Smooth muscle cell (in vitro differentiated cells): Measurements from ENCODE around the gene FASTKD1. TPM values are rescaled to one million over a fixed set of nuclear protein-coding genes. Genes with fewer than 3 reads are reported as not detected.
A peak's percentile ranks its signal among the peaks of the same experiment; 100 is the strongest.

Experiments used
- DNase-seq: peaks from one replicate; lab custom pipeline; 2025; ENCODE audit not compliant: unreplicated experiment; lab: John Stamatoyannopoulos, UW
- H2AFZ ChIP-seq: fragments of 200-600 bp; sonication (generic); 2 replicates; pipeline ENCODE4 v1.6.0; 2016; ENCODE audit warnings: antibody characterized with exemption, low read depth, mild to moderate bottlenecking
- H3F3A ChIP-seq: fragments of 200-600 bp; sonication (generic); 2 replicates; pipeline ENCODE4 v1.6.0; 2017; ENCODE audit warnings: antibody characterized with exemption, low read depth
- H3K27ac ChIP-seq: fragments of 200-600 bp; sonication (generic); 2 replicates; pipeline ENCODE4 v1.5.1; 2016; ENCODE audit warnings: low read depth, mild to moderate bottlenecking
- H3K27me3 ChIP-seq: fragments of 200-600 bp; sonication (generic); 2 replicates; pipeline ENCODE4 v1.6.1; 2016; ENCODE audit warnings: low read depth, mild to moderate bottlenecking
- H3K36me3 ChIP-seq: fragments of 200-600 bp; sonication (generic); 2 replicates; pipeline ENCODE4 v1.5.1; 2016; ENCODE audit warnings: low read depth
- H3K4me1 ChIP-seq: fragments of 200-600 bp; sonication (generic); 2 replicates; pipeline ENCODE4 v1.5.1; 2016; ENCODE audit warnings: low read depth
- H3K4me2 ChIP-seq: fragments of 200-600 bp; sonication (generic); 2 replicates; pipeline ENCODE4 v1.6.0; 2016; ENCODE audit warnings: mild to moderate bottlenecking
- H3K4me3 ChIP-seq: fragments of 200-600 bp; sonication (generic); 2 replicates; pipeline ENCODE4 v1.5.1; 2016; ENCODE audit warnings: mild to moderate bottlenecking
- H3K79me2 ChIP-seq: fragments of 200-600 bp; sonication (generic); 2 replicates; pipeline ENCODE4 v1.6.0; 2016; ENCODE audit warnings: low read depth, mild to moderate bottlenecking
- H3K9ac ChIP-seq: fragments of 200-600 bp; sonication (generic); 2 replicates; pipeline ENCODE4 v1.6.0; 2016; ENCODE audit warnings: low read depth
- H3K9me3 ChIP-seq: fragments of 200-600 bp; sonication (generic); replicated peaks from 2 replicates; pipeline ENCODE4 v1.5.1; 2016; ENCODE audit warnings: low read depth
- H4K20me1 ChIP-seq: fragments of 200-600 bp; sonication (generic); 2 replicates; pipeline ENCODE4 v1.6.0; 2016; ENCODE audit warnings: low read depth
- WGBS: methylation state at CpG from one replicate; pipeline ENCODE4 v1.1.7; 2016; ENCODE audit warnings: low lambda C conversion rate; 5-methylcytosine and 5-hydroxymethylcytosine counted together
- polyA plus RNA-seq: library from polyadenylated mRNA; unstranded; fragments of >200 nt; fragmentation: Nextera tagmentation; extraction: Ambion mirVana; gene quantifications from 2 replicates; pipeline ENCODE4 v1.2.1, GENCODE V29; 2016
- total RNA-seq: library from RNA; depleted of rRNA; stranded (reverse); fragments of >200 nt; gene quantifications from 2 replicates; pipeline ENCODE4 v1.2.3, GENCODE V29; 2014
- TF ChIP-seq, protein P1 (sequence below): fragments of 200-600 bp; sonication (generic); IDR thresholded peaks from 2 replicates; pipeline ENCODE4 v1.5.1; 2017; ENCODE audit warnings: borderline replicate concordance, mild to moderate bottlenecking, antibody characterized with exemption; ENCODE audit not compliant: insufficient read depth, poor library complexity, severe bottlenecking

The FASTKD1 gene, protein sequence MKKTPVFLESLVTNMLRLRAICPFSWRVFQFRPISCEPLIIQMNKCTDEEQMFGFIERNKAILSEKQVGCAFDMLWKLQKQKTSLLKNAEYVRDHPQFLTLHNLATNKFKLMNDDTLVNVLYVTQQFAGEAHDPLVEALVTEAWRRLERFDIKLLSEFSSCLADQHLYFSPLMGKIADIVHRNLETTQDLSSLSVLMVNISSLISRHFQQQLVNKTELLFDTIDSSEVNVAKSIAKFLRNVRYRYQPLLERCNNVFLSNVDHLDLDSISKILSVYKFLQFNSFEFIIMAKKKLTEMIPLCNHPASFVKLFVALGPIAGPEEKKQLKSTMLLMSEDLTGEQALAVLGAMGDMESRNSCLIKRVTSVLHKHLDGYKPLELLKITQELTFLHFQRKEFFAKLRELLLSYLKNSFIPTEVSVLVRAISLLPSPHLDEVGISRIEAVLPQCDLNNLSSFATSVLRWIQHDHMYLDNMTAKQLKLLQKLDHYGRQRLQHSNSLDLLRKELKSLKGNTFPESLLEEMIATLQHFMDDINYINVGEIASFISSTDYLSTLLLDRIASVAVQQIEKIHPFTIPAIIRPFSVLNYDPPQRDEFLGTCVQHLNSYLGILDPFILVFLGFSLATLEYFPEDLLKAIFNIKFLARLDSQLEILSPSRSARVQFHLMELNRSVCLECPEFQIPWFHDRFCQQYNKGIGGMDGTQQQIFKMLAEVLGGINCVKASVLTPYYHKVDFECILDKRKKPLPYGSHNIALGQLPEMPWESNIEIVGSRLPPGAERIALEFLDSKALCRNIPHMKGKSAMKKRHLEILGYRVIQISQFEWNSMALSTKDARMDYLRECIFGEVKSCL
- total RNA-seq = 24.7 and 26.3 TPM in 2 replicates
- 17.2 and 21.8 TPM in 2 replicates for polyA plus RNA-seq

DNA sequence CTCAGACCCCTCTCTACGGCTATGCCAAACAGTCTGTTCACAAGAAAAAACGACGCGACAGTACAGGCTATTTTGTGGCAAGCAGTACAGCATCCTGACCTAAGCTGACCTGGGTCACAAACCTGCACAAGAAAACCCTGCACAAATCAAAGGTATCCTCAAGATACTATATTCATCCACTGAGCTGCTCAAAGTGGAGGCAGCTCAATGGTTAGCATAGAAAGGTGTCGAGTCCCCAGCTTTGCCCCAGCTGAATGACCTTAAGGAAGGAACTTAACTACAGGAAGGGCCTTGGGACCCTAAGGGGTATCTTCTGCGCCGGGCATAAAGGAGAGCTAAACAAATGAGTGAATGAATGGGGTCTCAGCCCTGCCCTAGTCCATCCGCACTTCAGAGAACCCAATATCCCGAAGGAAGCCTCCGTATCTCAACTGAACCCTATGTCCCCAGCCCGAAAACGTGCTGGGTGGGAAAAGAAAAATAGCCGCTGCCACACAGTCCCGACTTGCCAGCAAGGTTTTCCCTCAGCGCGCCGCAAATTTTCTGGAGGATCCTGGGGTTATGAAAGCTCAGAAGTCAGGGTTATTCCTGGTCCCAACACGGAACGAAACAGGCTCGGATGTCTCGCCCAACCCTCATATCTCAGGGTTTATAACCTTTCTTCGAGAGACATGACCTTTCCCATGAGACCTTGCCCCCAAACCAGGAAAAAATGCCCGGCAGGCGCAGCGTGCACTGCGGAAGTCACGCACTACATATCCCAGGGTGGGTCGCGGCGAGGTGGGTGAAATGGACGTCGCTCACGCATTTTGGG, at the start of gene FASTKD1:
Gene FASTKD1, minus strand, starts transcription at position 706 of the 814 bp plus-strand sequence. CDS start 1,836 bp downstream, outside the sequence.
- peaks cover 4% of the 10 kb centered on the region for H3K27me3 ChIP-seq
- H3K4me3 ChIP-seq = peak within 1 kb of the TSS; percentile 69
- H3K27ac ChIP-seq = peak within 1 kb of the TSS; percentile 36
- peak; percentile 41 for DNase-seq
- H3K9me3 ChIP-seq = no peaks in the 10 kb centered on the region
- peak within 1 kb of the TSS; percentile 92 for H2AFZ ChIP-seq
- TF ChIP-seq, protein P1, sequence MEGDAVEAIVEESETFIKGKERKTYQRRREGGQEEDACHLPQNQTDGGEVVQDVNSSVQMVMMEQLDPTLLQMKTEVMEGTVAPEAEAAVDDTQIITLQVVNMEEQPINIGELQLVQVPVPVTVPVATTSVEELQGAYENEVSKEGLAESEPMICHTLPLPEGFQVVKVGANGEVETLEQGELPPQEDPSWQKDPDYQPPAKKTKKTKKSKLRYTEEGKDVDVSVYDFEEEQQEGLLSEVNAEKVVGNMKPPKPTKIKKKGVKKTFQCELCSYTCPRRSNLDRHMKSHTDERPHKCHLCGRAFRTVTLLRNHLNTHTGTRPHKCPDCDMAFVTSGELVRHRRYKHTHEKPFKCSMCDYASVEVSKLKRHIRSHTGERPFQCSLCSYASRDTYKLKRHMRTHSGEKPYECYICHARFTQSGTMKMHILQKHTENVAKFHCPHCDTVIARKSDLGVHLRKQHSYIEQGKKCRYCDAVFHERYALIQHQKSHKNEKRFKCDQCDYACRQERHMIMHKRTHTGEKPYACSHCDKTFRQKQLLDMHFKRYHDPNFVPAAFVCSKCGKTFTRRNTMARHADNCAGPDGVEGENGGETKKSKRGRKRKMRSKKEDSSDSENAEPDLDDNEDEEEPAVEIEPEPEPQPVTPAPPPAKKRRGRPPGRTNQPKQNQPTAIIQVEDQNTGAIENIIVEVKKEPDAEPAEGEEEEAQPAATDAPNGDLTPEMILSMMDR = no peak
- peak within 1 kb of the TSS; percentile 83 for H3K4me2 ChIP-seq
- H4K20me1 ChIP-seq = no peaks in the 10 kb centered on the region
- no peaks in the 10 kb centered on the region for H3K36me3 ChIP-seq
- no peaks in the 10 kb centered on the region for H3F3A ChIP-seq
- H3K79me2 ChIP-seq = peaks cover 36% of the 10 kb centered on the region
- peaks cover 14% of the 10 kb centered on the region for H3K4me1 ChIP-seq
- H3K9ac ChIP-seq = peak within 1 kb of the TSS; percentile 57
- 1% methylated on average over 33 of the region's 33 CpGs for WGBS

- H2AFZ ChIP-seq = no peak overlapping the region
- no peaks in the 10 kb centered on the region for H3K9me3 ChIP-seq
- H3K4me1 ChIP-seq = no peaks in the 10 kb centered on the region
- no peak overlapping the region for H3K4me2 ChIP-seq
- peaks cover 6% of the 10 kb centered on the region for H3K79me2 ChIP-seq
- 78% methylated on average over 4 of the region's 4 CpGs for WGBS
- no peaks in the 10 kb centered on the region for H3K27me3 ChIP-seq
- peaks cover 26% of the 10 kb centered on the region for H4K20me1 ChIP-seq
- DNase-seq = no peak
- no peak overlapping the region for H3K27ac ChIP-seq
- H3K9ac ChIP-seq = no peak overlapping the region
- no peak overlapping the region for H3K4me3 ChIP-seq
- H3F3A ChIP-seq = no peaks in the 10 kb centered on the region
- TF ChIP-seq, protein P1 = no peak
- H3K36me3 ChIP-seq = no peaks in the 10 kb centered on the region
Measured at GRCh38 chr2:169623235-169623634, 49.6 kb upstream of the FASTKD1 start.

DNA sequence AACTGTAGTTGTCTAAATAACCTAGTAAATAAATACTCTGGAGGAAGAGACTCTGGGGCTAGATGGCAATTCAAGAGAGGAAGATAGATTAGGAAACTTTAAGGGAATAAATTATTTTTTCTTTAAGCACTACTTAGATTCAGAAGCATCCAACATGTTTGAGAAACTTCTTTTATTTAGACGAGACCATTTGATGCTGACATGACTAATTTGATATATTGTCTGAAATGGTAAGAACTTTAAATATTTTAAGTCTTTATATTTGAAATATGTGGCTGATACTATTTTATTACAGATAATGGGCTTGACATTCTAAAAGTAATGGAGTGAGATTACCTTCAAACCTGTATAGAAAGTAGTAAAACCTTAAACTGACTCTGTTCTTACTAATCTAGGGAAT, 46.8 kb upstream of the FASTKD1 start:
- peaks cover 9% of the 10 kb centered on the region for H3K9me3 ChIP-seq
- no peak overlapping the region for H3K4me3 ChIP-seq
- no peaks in the 10 kb centered on the region for H3F3A ChIP-seq
- 86% methylated on average over 1 of the region's 1 CpG for WGBS
- H3K79me2 ChIP-seq = peaks cover 28% of the 10 kb centered on the region
- no peak overlapping the region for H3K27ac ChIP-seq
- TF ChIP-seq, protein P1 = no peak
- no peak for DNase-seq
- H3K9ac ChIP-seq = no peak overlapping the region
- H2AFZ ChIP-seq = no peak overlapping the region
- H3K4me1 ChIP-seq = no peaks in the 10 kb centered on the region
- H3K36me3 ChIP-seq = peaks cover 16% of the 10 kb centered on the region
- H3K4me2 ChIP-seq = no peak overlapping the region
- peaks cover 28% of the 10 kb centered on the region for H4K20me1 ChIP-seq
- no peaks in the 10 kb centered on the region for H3K27me3 ChIP-seq
